Uterus (tissue), 2 donors: ENCODE data around the gene ARL8A.

Experiments
- POLR2A ChIP-seq, 2 donors: fragments of 450-650 bp; IDR thresholded peaks; one replicate each; pipeline ENCODE4 v1.6.1; 2016; ENCODE audit warnings: antibody characterized with exemption in 2 of 2, mild to moderate bottlenecking in 1 of 2, moderate library complexity in 1 of 2
- TF ChIP-seq, protein P1 (sequence below), 4 experiments: fragments of 200-600 bp in 2 of 4; fragments of 450-650 bp in 2 of 4; sonication (generic) in 2 of 4; IDR thresholded peaks; one replicate each; pipeline ENCODE4 v1.5.1; 2016 to 2019; ENCODE audit warnings: antibody characterized with exemption in 4 of 4, mild to moderate bottlenecking in 2 of 4, moderate library complexity in 1 of 4

DNA sequence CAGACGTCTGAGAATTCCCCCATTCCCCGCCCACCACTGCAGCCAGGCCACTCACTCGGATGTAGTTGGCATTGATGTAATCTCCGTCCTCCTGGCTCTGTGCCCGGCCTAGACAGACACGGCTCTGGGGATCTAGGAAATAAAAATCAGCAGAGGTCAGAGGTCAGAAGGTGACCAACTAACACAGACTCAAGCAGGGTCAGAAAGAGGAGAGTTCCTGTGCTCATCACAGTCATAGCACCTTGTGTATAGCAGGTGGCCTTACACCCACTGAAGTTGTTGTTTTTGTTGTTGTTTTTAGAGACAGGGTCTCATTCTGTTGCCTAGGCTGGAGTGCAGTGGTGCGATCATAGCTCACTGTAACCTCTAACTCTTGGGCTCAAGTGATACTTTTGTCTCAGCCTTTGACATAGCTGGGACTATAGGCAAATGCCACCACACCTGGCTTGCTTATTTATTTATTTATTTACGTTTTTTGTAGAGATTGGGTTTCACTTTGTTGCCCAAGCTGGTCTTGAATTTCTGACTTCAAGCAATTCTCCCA, 11.0 kb upstream of the ARL8A start:
- TF ChIP-seq, protein P1, sequence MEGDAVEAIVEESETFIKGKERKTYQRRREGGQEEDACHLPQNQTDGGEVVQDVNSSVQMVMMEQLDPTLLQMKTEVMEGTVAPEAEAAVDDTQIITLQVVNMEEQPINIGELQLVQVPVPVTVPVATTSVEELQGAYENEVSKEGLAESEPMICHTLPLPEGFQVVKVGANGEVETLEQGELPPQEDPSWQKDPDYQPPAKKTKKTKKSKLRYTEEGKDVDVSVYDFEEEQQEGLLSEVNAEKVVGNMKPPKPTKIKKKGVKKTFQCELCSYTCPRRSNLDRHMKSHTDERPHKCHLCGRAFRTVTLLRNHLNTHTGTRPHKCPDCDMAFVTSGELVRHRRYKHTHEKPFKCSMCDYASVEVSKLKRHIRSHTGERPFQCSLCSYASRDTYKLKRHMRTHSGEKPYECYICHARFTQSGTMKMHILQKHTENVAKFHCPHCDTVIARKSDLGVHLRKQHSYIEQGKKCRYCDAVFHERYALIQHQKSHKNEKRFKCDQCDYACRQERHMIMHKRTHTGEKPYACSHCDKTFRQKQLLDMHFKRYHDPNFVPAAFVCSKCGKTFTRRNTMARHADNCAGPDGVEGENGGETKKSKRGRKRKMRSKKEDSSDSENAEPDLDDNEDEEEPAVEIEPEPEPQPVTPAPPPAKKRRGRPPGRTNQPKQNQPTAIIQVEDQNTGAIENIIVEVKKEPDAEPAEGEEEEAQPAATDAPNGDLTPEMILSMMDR (IDR thresholded peaks at IDR 0.05): no peak
- no peak for TF ChIP-seq POLR2A (IDR thresholded peaks at IDR 0.05)
